ENCODE data around the gene CYBA.

The CYBA gene

DNA sequence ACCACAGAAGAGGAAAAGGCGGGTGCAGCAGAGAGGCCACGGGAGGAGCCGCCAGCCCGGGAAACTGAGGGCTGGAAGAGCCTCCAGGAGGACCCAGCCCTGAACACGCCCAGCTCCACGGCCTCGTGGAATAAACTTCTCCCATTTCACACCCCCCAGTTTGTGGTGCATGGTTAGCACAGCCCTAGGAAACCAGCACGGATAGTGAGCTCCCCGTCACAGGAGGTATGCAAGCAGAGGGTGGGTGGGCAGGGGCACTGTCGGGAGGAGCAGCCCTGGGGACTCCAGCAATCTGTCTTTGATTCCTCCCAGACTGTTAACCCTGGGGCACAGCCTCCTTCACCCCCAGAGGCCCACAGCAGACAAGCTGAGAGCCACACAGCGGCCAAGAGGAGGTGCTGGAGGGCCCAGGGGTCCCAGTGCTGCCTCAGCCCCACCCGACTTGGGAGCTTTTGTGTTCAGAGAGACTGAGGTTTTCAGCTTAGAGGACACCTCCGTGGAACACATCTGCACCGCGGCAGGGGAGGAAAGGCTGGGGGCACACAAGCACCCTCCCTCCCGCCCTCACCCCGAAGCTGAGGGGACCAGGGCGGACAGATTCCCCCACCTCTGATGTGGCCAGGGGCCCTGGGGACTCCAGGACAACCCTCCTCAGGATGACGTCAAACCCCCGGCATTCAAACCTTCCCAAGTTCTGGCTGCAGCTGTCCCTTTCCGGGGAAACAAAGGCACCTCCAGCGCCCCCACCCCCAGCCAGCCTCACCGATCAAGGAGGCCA lies 14.2 kb downstream of the CYBA start:
- ChIA-PET POLR2A (interaction anchor here (0.6 kb wide), 1 partner anchor 37 kb away, joined by 4 read pairs; no protein-coding TSS in a partner anchor), CTCF (interaction anchor here (0.9 to 1.7 kb wide), 3 partner anchors 10 to 101 kb away, joined by 3 to 4 read pairs (median 4); no protein-coding TSS in a partner anchor)
- DNase-seq (ENCODE audit: extremely low spot score): no peak
- TF ChIP-seq CTCF (IDR thresholded peaks at IDR 0.05; ENCODE audit: control extremely low read depth, extremely low read depth, low read depth, missing control alignments): no peak

DNA sequence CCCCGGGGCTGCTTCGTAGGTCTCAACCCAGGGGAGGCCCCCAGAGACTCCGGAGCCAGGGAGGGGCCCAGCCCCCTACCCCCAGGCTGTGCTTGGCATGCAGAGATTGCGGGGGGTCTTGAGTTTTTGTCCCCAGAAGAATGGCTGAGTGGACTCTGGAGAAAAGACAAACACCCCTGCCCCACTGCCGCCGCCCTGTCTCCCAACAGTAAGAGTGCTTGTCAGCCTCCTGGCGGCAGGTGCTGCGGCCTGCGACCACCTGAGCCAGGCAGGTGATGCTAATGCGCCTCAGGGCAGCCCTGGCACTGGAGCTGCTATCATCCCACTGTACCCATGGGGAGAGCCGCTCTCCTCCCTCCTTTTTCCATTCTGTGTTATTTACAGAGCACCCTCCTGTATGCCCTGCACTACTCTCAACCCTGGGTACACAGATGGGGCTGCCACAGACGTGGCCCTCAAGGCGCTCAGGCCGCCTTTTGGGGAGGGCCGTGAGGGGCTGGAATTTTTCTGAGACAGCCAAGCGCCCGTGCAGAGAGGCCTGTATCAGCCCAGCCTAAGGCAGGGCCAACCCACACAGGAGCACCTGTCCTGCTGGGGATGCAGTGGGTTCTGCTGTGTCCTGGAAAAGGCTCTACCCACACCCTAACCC lies 15.1 kb downstream of the CYBA start:
- POLR2A ChIA-PET: no interaction called here

GRCh38 chr16:88634994-88635670 lies 15.7 kb downstream of the CYBA start:
- DNase-seq (ENCODE audit: extremely low spot score): no peak
- TF ChIP-seq CTCF (IDR thresholded peaks at IDR 0.05; ENCODE audit: control extremely low read depth, extremely low read depth, low read depth, missing control alignments): peak; percentile 0
- POLR2A ChIA-PET: no interaction called here
- CTCF ChIA-PET: no interaction called here

More for the DNA sequence above, 15.1 kb downstream of the CYBA start:
- CTCF ChIA-PET: no interaction called here
- DNase-seq (ENCODE audit: extremely low spot score): no peak
- TF ChIP-seq CTCF (IDR thresholded peaks at IDR 0.05; ENCODE audit: control extremely low read depth, extremely low read depth, low read depth, missing control alignments): no peak

DNA sequence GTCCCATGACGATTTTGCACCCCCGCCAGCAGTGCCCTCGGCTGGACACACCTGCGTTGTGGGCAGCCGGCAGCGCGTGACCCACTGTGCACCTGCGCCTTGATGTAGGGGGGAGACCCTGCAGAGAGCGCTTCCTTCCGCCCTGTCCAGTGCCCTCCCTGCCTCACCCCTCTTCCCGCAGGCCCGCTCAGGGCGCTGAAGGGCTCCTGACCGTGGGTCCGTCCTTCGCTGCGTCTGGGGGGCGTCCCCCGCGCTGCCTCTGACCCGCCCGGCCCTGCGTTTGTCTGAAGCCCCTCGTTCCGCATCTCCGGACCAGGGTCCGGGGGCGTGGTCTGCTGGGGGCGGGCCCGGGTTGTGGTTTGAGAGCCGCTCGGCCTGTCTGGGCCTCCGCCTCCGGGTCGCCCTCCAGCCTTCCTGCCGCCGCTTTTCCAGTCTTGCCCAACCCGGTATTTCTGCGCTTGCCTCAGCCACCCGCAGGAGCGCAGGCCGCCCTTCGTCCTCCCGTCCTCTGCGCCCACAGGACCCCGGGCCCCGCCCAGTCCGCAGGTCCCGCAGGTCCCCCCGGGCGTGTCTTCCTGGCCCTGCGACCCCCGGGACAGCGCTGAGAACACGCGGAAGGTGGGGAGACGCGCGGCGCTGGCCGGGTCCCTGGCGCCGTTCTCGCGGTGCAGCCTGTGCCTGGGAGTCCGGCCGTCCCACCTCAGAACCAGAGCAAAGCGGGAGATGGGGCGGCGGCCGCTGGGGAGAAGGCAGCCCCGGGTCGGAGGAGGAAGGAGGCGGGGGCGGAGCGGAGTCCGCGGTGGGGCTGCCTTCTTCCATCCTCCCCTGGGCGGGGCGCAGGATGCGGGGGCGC lies 16.5 kb downstream of the CYBA start:
- ChIA-PET CTCF (interaction anchor here (0.8 to 2.1 kb wide), 6 partner anchors 15 to 64 kb away, joined by 3 to 8 read pairs (median 4); partner anchors contain the start of genes MVD and ZC3H18), POLR2A (interaction anchor here (0.7 kb wide), 1 partner anchor 47 kb away, joined by 4 read pairs; no protein-coding TSS in a partner anchor)
- DNase-seq (ENCODE audit: extremely low spot score): peak; percentile 83
- no peak for TF ChIP-seq CTCF (IDR thresholded peaks at IDR 0.05; ENCODE audit: control extremely low read depth, extremely low read depth, low read depth, missing control alignments)

DNA sequence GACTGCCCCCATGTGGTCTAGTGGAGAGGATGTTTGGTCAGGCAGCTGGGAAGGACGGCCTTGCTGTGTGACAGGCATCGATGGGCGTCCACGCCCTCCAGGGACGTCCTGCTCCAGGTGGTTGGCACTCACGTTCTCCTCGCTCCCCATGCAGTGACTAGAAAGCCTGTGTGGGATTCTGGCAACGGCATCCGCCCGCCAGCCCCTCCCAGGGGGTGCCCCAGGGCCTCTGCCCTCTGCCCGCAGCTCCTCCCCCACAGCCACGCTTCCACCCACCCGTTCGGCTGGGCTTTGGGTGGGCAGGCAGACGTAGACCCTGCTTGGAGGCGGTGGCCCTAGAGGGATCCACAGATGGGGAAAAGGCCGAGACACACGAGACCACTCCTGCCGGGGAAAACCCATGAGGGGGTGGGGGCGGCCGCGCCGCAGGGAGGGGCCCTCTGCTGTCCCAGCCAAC lies 17.1 kb downstream of the CYBA start:
- ChIA-PET CTCF (interaction anchor here (0.8 to 2.1 kb wide), 12 partner anchors 14 to 73 kb away, joined by 3 to 8 read pairs (median 4); partner anchors contain the start of genes MVD and ZC3H18), POLR2A (interaction anchor here (0.6 to 0.7 kb wide), 2 partner anchors 48 to 1171 kb away, joined by 3 to 4 read pairs; no protein-coding TSS in a partner anchor)
- peak; percentile 67 for TF ChIP-seq CTCF (IDR thresholded peaks at IDR 0.05; ENCODE audit: control extremely low read depth, extremely low read depth, low read depth, missing control alignments)
- DNase-seq (ENCODE audit: extremely low spot score): peak; percentile 82
